ENCODE results near the gene GNAS.

GRCh38 chr20:58880441-58880840 is 27.9 kb downstream of the GNAS start:
- TF ChIP-seq CTCF (IDR thresholded peaks at IDR 0.05 in 2 of 3, conservative IDR thresholded peaks at IDR 0.05 in 1 of 3; ENCODE audit: control insufficient read depth in 2 of 3, extremely low read depth in 1 of 3, insufficient read depth in 1 of 3, low read depth in 3 of 3, low read length in 3 of 3) (no peak), FOS (IDR thresholded peaks at IDR 0.05; ENCODE audit: borderline replicate concordance, extremely low read depth, insufficient read length) (no peak), SMC3 (IDR thresholded peaks at IDR 0.05; ENCODE audit: borderline replicate concordance, low read length) (no peak), YY1 (IDR thresholded peaks at IDR 0.05; ENCODE audit: low read depth, low read length) (no peak), POLR2A (IDR thresholded peaks at IDR 0.05; ENCODE audit: low read depth, low read length) (no peak), USF2 (IDR thresholded peaks at IDR 0.05; ENCODE audit: borderline replicate concordance, low read depth, low read length) (no peak), REST (IDR thresholded peaks at IDR 0.05; ENCODE audit: low read depth, low read length) (no peak), NKRF (conservative IDR thresholded peaks at IDR 0.05) (no peak), MAX (IDR thresholded peaks at IDR 0.05; ENCODE audit: low read depth, low read length) (no peak), CEBPB (IDR thresholded peaks at IDR 0.05; ENCODE audit: borderline replicate concordance in 1 of 2, low read depth in 2 of 2, low read length in 2 of 2) (no peak), SMAD1 (IDR thresholded peaks at IDR 0.05; ENCODE audit: low read depth, partially characterized antibody) (no peak), SIN3A (IDR thresholded peaks at IDR 0.05; ENCODE audit: low read depth, low read length) (no peak)
